HEK293 (cell line): Measurements from ENCODE around the gene RAB40C.
A peak's percentile ranks its signal among the peaks of the same experiment; 100 is the strongest.

ENCODE experiments used
- CTCF ChIA-PET: fragments of 350-600 bp; formaldehyde crosslinking; extraction: SDS; loops from one replicate; lab custom pipeline; 2021; ENCODE audit warnings: antibody characterized with exemption; lab: Yijun Ruan, JAX
- POLR2A ChIA-PET: fragments of 300-600 bp; formaldehyde crosslinking; extraction: SDS; loops from one replicate; lab custom pipeline; 2020; ENCODE audit warnings: antibody characterized with exemption, inconsistent platforms; lab: Yijun Ruan, JAX
- H3K27ac ChIP-seq: fragments of 200-500 bp; sonication (Bioruptor generic); 2 replicates; pipeline ENCODE4 v1.5.1; 2014; ENCODE audit warnings: low read depth, low read length, control low read depth, inconsistent platforms; ENCODE audit errors: extremely low read depth
- H3K36me3 ChIP-seq, 2 experiments: fragments of 200-500 bp in 1 of 2; sonication (Bioruptor generic) in 1 of 2; 1 replicate in 1 of 2; 2 replicates in 1 of 2; pipeline ENCODE4 v1.5.1; 2014 to 2017; ENCODE audit warnings: inconsistent platforms in 2 of 2, low read length in 2 of 2; ENCODE audit not compliant: control insufficient read depth in 2 of 2, insufficient read depth in 1 of 2
- H3K4me1 ChIP-seq: fragments of 200-500 bp; sonication (Bioruptor generic); 2 replicates; pipeline ENCODE4 v1.5.1; 2014; ENCODE audit warnings: mild to moderate bottlenecking, low read length, inconsistent platforms; ENCODE audit not compliant: control insufficient read depth, insufficient read depth
- H3K4me3 ChIP-seq: 2 replicates; pipeline ENCODE4 v1.5.1; 2011; ENCODE audit warnings: low read depth, mild to moderate bottlenecking, control low read depth, low read length, moderate library complexity
- H3K9me3 ChIP-seq: fragments of 200-500 bp; sonication (Bioruptor generic); 2 replicates; pipeline ENCODE4 v1.5.1; 2014; ENCODE audit warnings: low read depth, low read length, inconsistent platforms; ENCODE audit not compliant: control insufficient read depth, insufficient read depth
- BCL11A ChIP-seq: fragments of 450-650 bp; formaldehyde crosslinking; IDR thresholded peaks from 2 replicates; pipeline ENCODE4 v1.5.1; 2016; ENCODE audit warnings: low read depth, missing biosample characterization, missing genetic modification characterization
- EGR2 ChIP-seq: fragments of 450-650 bp; formaldehyde crosslinking; IDR thresholded peaks from 2 replicates; pipeline ENCODE4 v1.5.1; 2016; ENCODE audit warnings: low read depth, missing biosample characterization, missing genetic modification characterization
- HOXC10 ChIP-seq: sonication (generic); formaldehyde crosslinking; IDR thresholded peaks from 2 replicates; pipeline ENCODE4 v1.8.1; 2023; ENCODE audit warnings: mild to moderate bottlenecking, missing genetic modification reagents
- SP2 ChIP-seq: fragments of 450-650 bp; formaldehyde crosslinking; IDR thresholded peaks from 2 replicates; pipeline ENCODE4 v1.5.1; 2016; ENCODE audit warnings: missing biosample characterization, missing genetic modification characterization
- SP3 ChIP-seq: fragments of 450-650 bp; formaldehyde crosslinking; IDR thresholded peaks from 2 replicates; pipeline ENCODE4 v1.5.1; 2016; ENCODE audit warnings: missing biosample characterization, missing genetic modification characterization
- WT1 ChIP-seq: fragments of 450-650 bp; formaldehyde crosslinking; IDR thresholded peaks from 2 replicates; pipeline ENCODE4 v1.5.1; 2016; ENCODE audit warnings: missing biosample characterization, missing genetic modification characterization
- ZBTB1 ChIP-seq: fragments of 450-650 bp; formaldehyde crosslinking; IDR thresholded peaks from 2 replicates; pipeline ENCODE4 v1.5.1; 2016; ENCODE audit warnings: missing biosample characterization, missing genetic modification characterization
- ZBTB17 ChIP-seq: fragments of 450-650 bp; formaldehyde crosslinking; IDR thresholded peaks from 2 replicates; pipeline ENCODE4 v1.5.1; 2016; ENCODE audit warnings: missing biosample characterization, missing genetic modification characterization
- ZBTB48 ChIP-seq: fragments of 450-650 bp; formaldehyde crosslinking; IDR thresholded peaks from 2 replicates; pipeline ENCODE4 v1.5.1; 2016; ENCODE audit warnings: missing biosample characterization, missing genetic modification characterization
- ZFHX2 ChIP-seq: fragments of 450-650 bp; formaldehyde crosslinking; conservative IDR thresholded peaks from 2 replicates; pipeline ENCODE4 v1.5.1; 2016; ENCODE audit warnings: missing biosample characterization, missing genetic modification characterization
- ZNF366 ChIP-seq: fragments of 450-650 bp; formaldehyde crosslinking; conservative IDR thresholded peaks from 2 replicates; pipeline ENCODE4 v1.5.1; 2016; ENCODE audit warnings: missing biosample characterization, missing genetic modification characterization
- ZNF600 ChIP-seq: fragments of 450-650 bp; formaldehyde crosslinking; IDR thresholded peaks from 2 replicates; pipeline ENCODE4 v1.5.1; 2016; ENCODE audit warnings: missing biosample characterization, missing genetic modification characterization
- ZNF629 ChIP-seq: fragments of 450-650 bp; formaldehyde crosslinking; IDR thresholded peaks from 2 replicates; pipeline ENCODE4 v1.5.1; 2017; ENCODE audit warnings: missing biosample characterization, missing genetic modification characterization
- ZNF670 ChIP-seq: fragments of 450-650 bp; formaldehyde crosslinking; IDR thresholded peaks from 2 replicates; pipeline ENCODE4 v1.5.1; 2016; ENCODE audit warnings: missing biosample characterization, missing genetic modification characterization, low read depth
- ZNF792 ChIP-seq: fragments of 450-650 bp; formaldehyde crosslinking; IDR thresholded peaks from 2 replicates; pipeline ENCODE4 v1.5.1; 2016; ENCODE audit warnings: missing biosample characterization, missing genetic modification characterization
- ZNF837 ChIP-seq: fragments of 450-650 bp; formaldehyde crosslinking; IDR thresholded peaks from 2 replicates; pipeline ENCODE4 v1.5.1; 2016; ENCODE audit warnings: missing biosample characterization, missing genetic modification characterization
- ZSCAN23 ChIP-seq: fragments of 450-650 bp; formaldehyde crosslinking; IDR thresholded peaks from 2 replicates; pipeline ENCODE4 v1.5.1; 2016; ENCODE audit warnings: missing biosample characterization, missing genetic modification characterization
- TF ChIP-seq, protein P1 (sequence below): fragments of 450-650 bp; formaldehyde crosslinking; IDR thresholded peaks from 2 replicates; pipeline ENCODE4 v1.5.1; 2017; ENCODE audit warnings: missing biosample characterization, missing genetic modification characterization
- TF ChIP-seq, protein P2 (sequence below): fragments of 450-650 bp; formaldehyde crosslinking; IDR thresholded peaks from 2 replicates; pipeline ENCODE4 v1.5.1; 2016; ENCODE audit warnings: missing biosample characterization, missing genetic modification characterization, low read depth
- TF ChIP-seq, protein P3 (sequence below): fragments of 450-650 bp; formaldehyde crosslinking; IDR thresholded peaks from 2 replicates; pipeline ENCODE4 v1.5.1; 2016; ENCODE audit warnings: missing biosample characterization, missing genetic modification characterization

Gene RAB40C

GRCh38 chr16:631808-632358 lies 42.0 kb downstream of the RAB40C start:
- H3K9me3 ChIP-seq: no peaks in the 10 kb centered on the region
- TF ChIP-seq, protein P1, sequence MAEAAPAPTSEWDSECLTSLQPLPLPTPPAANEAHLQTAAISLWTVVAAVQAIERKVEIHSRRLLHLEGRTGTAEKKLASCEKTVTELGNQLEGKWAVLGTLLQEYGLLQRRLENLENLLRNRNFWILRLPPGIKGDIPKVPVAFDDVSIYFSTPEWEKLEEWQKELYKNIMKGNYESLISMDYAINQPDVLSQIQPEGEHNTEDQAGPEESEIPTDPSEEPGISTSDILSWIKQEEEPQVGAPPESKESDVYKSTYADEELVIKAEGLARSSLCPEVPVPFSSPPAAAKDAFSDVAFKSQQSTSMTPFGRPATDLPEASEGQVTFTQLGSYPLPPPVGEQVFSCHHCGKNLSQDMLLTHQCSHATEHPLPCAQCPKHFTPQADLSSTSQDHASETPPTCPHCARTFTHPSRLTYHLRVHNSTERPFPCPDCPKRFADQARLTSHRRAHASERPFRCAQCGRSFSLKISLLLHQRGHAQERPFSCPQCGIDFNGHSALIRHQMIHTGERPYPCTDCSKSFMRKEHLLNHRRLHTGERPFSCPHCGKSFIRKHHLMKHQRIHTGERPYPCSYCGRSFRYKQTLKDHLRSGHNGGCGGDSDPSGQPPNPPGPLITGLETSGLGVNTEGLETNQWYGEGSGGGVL (tag by site-specific recombination): 0 out of 2 replicates have a peak, but pooled peaks have one; percentile 26
- TF ChIP-seq BCL11A (tag by site-specific recombination) (no peak), SP3 (peak; percentile 85), ZBTB17 (tag by site-specific recombination) (peak; percentile 22; the same call in 1 of the 2 replicates), ZNF629 (tag by site-specific recombination) (no peak), SP2 (peak; percentile 48), ZBTB1 (tag by site-specific recombination) (no peak), ZSCAN23 (tag by site-specific recombination) (no peak), ZFHX2 (peak; percentile 66), EGR2 (peak; percentile 91), ZNF366 (peak; percentile 94), ZNF837 (tag by site-specific recombination) (no peak), WT1 (tag by site-specific recombination) (peak; percentile 68)
- peaks cover 0 to 20% of the 10 kb centered on the region in 2 experiments; a peak in 1 of 3 replicates for H3K36me3 ChIP-seq
- H3K27ac ChIP-seq: no peak overlapping the region
- H3K4me1 ChIP-seq: peaks cover 2% of the 10 kb centered on the region; the same call in 1 of the 2 replicates
- POLR2A ChIA-PET: interaction anchor here (0.7 kb wide), 1 partner anchor 14 kb away, joined by 3 read pairs; no protein-coding TSS in a partner anchor
- no peak overlapping the region for H3K4me3 ChIP-seq
- CTCF ChIA-PET: no interaction called here

- TF ChIP-seq ZNF792 (tag by site-specific recombination): no peak
- no peak for TF ChIP-seq ZNF670 (tag by site-specific recombination)
- no peak for TF ChIP-seq HOXC10 (CRISPR knock-in tag)
- peak; percentile 75; the same call in 1 of the 2 replicates for TF ChIP-seq ZNF600 (tag by site-specific recombination)
- no peak for TF ChIP-seq ZBTB48
- TF ChIP-seq, protein P2, sequence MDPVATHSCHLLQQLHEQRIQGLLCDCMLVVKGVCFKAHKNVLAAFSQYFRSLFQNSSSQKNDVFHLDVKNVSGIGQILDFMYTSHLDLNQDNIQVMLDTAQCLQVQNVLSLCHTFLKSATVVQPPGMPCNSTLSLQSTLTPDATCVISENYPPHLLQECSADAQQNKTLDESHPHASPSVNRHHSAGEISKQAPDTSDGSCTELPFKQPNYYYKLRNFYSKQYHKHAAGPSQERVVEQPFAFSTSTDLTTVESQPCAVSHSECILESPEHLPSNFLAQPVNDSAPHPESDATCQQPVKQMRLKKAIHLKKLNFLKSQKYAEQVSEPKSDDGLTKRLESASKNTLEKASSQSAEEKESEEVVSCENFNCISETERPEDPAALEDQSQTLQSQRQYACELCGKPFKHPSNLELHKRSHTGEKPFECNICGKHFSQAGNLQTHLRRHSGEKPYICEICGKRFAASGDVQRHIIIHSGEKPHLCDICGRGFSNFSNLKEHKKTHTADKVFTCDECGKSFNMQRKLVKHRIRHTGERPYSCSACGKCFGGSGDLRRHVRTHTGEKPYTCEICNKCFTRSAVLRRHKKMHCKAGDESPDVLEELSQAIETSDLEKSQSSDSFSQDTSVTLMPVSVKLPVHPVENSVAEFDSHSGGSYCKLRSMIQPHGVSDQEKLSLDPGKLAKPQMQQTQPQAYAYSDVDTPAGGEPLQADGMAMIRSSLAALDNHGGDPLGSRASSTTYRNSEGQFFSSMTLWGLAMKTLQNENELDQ (tag by site-specific recombination): no peak
- TF ChIP-seq, protein P3, sequence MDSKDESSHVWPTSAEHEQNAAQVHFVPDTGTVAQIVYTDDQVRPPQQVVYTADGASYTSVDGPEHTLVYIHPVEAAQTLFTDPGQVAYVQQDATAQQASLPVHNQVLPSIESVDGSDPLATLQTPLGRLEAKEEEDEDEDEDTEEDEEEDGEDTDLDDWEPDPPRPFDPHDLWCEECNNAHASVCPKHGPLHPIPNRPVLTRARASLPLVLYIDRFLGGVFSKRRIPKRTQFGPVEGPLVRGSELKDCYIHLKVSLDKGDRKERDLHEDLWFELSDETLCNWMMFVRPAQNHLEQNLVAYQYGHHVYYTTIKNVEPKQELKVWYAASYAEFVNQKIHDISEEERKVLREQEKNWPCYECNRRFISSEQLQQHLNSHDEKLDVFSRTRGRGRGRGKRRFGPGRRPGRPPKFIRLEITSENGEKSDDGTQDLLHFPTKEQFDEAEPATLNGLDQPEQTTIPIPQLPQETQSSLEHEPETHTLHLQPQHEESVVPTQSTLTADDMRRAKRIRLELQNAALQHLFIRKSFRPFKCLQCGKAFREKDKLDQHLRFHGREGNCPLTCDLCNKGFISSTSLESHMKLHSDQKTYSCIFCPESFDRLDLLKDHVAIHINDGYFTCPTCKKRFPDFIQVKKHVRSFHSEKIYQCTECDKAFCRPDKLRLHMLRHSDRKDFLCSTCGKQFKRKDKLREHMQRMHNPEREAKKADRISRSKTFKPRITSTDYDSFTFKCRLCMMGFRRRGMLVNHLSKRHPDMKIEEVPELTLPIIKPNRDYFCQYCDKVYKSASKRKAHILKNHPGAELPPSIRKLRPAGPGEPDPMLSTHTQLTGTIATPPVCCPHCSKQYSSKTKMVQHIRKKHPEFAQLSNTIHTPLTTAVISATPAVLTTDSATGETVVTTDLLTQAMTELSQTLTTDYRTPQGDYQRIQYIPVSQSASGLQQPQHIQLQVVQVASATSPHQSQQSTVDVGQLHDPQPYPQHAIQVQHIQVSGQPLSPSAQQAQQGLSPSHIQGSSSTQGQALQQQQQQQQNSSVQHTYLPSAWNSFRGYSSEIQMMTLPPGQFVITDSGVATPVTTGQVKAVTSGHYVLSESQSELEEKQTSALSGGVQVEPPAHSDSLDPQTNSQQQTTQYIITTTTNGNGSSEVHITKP: no peak
- Histone ChIP-seq H3K9me3 (no peaks in the 10 kb centered on the region), H3K36me3 (peaks cover 0 to 20% of the 10 kb centered on the region in 2 experiments; a peak in 1 of 3 replicates), H3K4me3 (no peak overlapping the region), H3K27ac (no peak overlapping the region), H3K4me1 (peaks cover 4% of the 10 kb centered on the region; the same call in 1 of the 2 replicates)
- ChIA-PET CTCF (no interaction called here), POLR2A (interaction anchor here (1.3 kb wide), 1 partner anchor 8 kb away, joined by 3 read pairs; no protein-coding TSS in a partner anchor)
Measured at GRCh38 chr16:632486-633335, 42.8 kb downstream of the RAB40C start.
